Measurements from ENCODE around the gene COPS7B. TPM values are rescaled to one million over a fixed set of nuclear protein-coding genes. Genes with fewer than 3 reads are reported as not detected.

COPS7B gene
- total RNA-seq, 1 experiment from 2014 or later: 43.5 TPM

DNA sequence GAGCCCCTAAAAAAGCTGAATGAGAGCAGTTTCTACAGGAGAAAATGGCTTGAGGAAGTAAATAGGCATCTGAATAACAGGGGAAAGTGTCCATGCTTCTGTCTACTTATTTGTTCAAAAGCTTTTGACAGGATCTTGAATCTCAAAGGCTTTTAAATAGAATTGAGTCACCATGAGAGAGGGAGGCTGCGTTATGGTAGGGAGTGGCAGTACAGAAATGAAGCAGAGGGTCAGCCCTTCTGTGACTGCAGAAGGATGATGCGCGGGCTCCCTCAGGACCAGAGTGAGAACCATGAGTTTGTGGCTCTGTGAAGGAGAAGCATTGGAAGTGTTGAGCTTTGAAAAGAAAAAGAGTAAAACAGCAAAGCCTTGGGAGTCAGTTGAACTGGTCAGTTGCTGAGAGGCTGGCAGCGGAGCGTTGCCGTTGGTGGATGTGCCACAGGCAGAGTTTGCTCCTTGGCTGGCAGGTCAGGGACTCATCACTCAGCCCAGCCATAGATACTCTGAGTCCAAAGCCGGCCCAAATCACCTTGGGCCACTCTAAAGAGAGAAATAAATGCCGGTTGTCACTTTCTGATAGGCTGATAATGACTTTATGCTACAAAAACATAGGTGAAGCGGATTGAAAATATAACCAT, 17.4 kb downstream of the COPS7B start:
- ChIA-PET POLR2A (ENCODE audit: unreplicated experiment) (no interaction called here), CTCF (no interaction called here)
- Histone ChIP-seq H3K27ac (ENCODE audit: low read length) (no peak overlapping the region), H3K4me2 (ENCODE audit: low read length) (no peak overlapping the region), H3F3A (ENCODE audit: low read length, unreplicated experiment) (no peaks in the 10 kb centered on the region), H3K9me3 (ENCODE audit: low read length) (no peaks in the 10 kb centered on the region), H3K27me3 (ENCODE audit: low read length) (no peaks in the 10 kb centered on the region), H4K20me1 (ENCODE audit: low read length) (no peaks in the 10 kb centered on the region), H3K4me1 (ENCODE audit: insufficient read depth, low read length) (no peaks in the 10 kb centered on the region), H3K4me3 (ENCODE audit: low read length) (no peak overlapping the region), H3K79me2 (ENCODE audit: low read length) (no peaks in the 10 kb centered on the region; the same call in 1 of the 2 replicates), H3K9ac (ENCODE audit: low read length) (no peak overlapping the region), H3K9me2 (replicated peaks; ENCODE audit: low read length) (no peaks in the 10 kb centered on the region), H3K36me3 (ENCODE audit: low read depth, low read length) (peaks cover 56% of the 10 kb centered on the region), H2AFZ (ENCODE audit: low read length) (no peak overlapping the region)
- no TSS peak for BruUV-seq (replicated peaks)
- no peak for DNase-seq
- no peak for ATAC-seq
- TF ChIP-seq EZH2 (IDR thresholded peaks at IDR 0.05; ENCODE audit: low read length, unreplicated experiment) (no peak), EZH2phosphoT487 (IDR thresholded peaks at IDR 0.05; ENCODE audit: borderline replicate concordance, low read length) (no peak)
- TF ChIP-seq, protein P1, sequence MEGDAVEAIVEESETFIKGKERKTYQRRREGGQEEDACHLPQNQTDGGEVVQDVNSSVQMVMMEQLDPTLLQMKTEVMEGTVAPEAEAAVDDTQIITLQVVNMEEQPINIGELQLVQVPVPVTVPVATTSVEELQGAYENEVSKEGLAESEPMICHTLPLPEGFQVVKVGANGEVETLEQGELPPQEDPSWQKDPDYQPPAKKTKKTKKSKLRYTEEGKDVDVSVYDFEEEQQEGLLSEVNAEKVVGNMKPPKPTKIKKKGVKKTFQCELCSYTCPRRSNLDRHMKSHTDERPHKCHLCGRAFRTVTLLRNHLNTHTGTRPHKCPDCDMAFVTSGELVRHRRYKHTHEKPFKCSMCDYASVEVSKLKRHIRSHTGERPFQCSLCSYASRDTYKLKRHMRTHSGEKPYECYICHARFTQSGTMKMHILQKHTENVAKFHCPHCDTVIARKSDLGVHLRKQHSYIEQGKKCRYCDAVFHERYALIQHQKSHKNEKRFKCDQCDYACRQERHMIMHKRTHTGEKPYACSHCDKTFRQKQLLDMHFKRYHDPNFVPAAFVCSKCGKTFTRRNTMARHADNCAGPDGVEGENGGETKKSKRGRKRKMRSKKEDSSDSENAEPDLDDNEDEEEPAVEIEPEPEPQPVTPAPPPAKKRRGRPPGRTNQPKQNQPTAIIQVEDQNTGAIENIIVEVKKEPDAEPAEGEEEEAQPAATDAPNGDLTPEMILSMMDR (conservative IDR thresholded peaks at IDR 0.05; ENCODE audit: low read depth, low read length): no peak
- intact Hi-C loops (cut with micrococcal nuclease): no loop called here

DNA sequence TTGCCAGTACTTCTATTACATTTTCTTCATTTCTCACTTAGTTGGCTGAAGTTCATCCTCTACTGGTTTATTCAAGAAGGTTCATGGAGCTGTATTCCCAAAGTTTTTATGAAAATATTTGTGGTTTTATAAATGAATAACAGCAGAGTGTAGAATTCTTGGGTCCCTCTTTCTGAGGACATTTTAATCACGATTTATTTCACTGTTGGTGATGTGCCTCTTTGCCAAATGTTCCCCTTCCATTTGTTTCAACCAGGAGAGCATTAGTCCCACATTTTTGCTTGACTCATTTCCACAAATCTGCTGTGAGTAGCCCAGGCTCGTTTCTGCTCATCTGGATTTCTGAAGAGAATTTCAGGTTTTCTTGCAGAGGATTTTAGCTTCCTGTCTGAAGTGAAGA, 20.8 kb downstream of the COPS7B start:
- intact Hi-C loops (cut with micrococcal nuclease): no loop called here
- CTCF ChIA-PET: no interaction called here
- Histone ChIP-seq H3K36me3 (ENCODE audit: low read depth, low read length) (peaks cover 44% of the 10 kb centered on the region), H3K27ac (ENCODE audit: low read length) (no peak overlapping the region), H3K27me3 (ENCODE audit: low read length) (no peaks in the 10 kb centered on the region), H4K20me1 (ENCODE audit: low read length) (no peaks in the 10 kb centered on the region), H3K4me3 (ENCODE audit: low read length) (no peak overlapping the region), H3K9ac (ENCODE audit: low read length) (no peak overlapping the region), H3K79me2 (ENCODE audit: low read length) (no peaks in the 10 kb centered on the region; the same call in 1 of the 2 replicates), H2AFZ (ENCODE audit: low read length) (no peak overlapping the region), H3K4me1 (ENCODE audit: insufficient read depth, low read length) (peaks cover 10% of the 10 kb centered on the region), H3K9me2 (replicated peaks; ENCODE audit: low read length) (no peaks in the 10 kb centered on the region), H3K9me3 (ENCODE audit: low read length) (no peaks in the 10 kb centered on the region), H3K4me2 (ENCODE audit: low read length) (no peak overlapping the region), H3F3A (ENCODE audit: low read length, unreplicated experiment) (no peaks in the 10 kb centered on the region)
- no peak for ATAC-seq
- no peak for TF ChIP-seq EZH2phosphoT487 (IDR thresholded peaks at IDR 0.05; ENCODE audit: borderline replicate concordance, low read length)
- no peak for TF ChIP-seq EZH2 (IDR thresholded peaks at IDR 0.05; ENCODE audit: low read length, unreplicated experiment)
- TF ChIP-seq, protein P1 (conservative IDR thresholded peaks at IDR 0.05; ENCODE audit: low read depth, low read length): no peak
- BruUV-seq (replicated peaks): no TSS peak
- POLR2A ChIA-PET (ENCODE audit: unreplicated experiment): no interaction called here
- DNase-seq: no peak

DNA sequence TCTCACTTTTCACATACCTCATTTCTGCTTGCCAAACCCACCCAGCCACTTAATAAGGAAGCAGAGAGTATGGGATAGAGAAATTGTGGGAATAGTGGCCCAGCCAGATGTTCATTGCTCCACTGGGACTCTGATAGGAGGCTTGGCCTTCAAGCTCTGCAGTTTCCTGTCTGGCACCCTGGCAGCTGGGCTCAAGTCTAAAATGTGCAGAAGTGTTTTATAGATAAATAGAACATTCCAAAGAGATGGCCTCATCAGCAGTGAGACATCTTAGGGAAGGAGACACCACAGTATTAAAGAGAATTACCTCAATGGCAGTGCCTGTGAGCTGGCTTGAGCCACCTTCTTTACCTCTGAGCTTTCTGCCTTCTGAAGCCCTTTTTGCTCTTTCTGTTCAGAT, 24.7 kb downstream of the COPS7B start:
- peak; percentile 94 for ATAC-seq
- CTCF ChIA-PET: no interaction called here

More for the DNA sequence above, 24.7 kb downstream of the COPS7B start:
- no peak for TF ChIP-seq EZH2 (IDR thresholded peaks at IDR 0.05; ENCODE audit: low read length, unreplicated experiment)
- TF ChIP-seq, protein P1 (conservative IDR thresholded peaks at IDR 0.05; ENCODE audit: low read depth, low read length): no peak
- TF ChIP-seq EZH2phosphoT487 (IDR thresholded peaks at IDR 0.05; ENCODE audit: borderline replicate concordance, low read length): no peak
- Histone ChIP-seq H3F3A (ENCODE audit: low read length, unreplicated experiment) (no peaks in the 10 kb centered on the region), H3K4me3 (ENCODE audit: low read length) (no peak overlapping the region), H2AFZ (ENCODE audit: low read length) (no peak overlapping the region), H3K4me1 (ENCODE audit: insufficient read depth, low read length) (peaks cover 10% of the 10 kb centered on the region), H3K4me2 (ENCODE audit: low read length) (no peak overlapping the region), H3K9ac (ENCODE audit: low read length) (no peak overlapping the region), H3K27me3 (ENCODE audit: low read length) (no peaks in the 10 kb centered on the region), H4K20me1 (ENCODE audit: low read length) (no peaks in the 10 kb centered on the region), H3K79me2 (ENCODE audit: low read length) (no peaks in the 10 kb centered on the region), H3K9me2 (replicated peaks; ENCODE audit: low read length) (no peaks in the 10 kb centered on the region), H3K27ac (ENCODE audit: low read length) (no peak overlapping the region), H3K9me3 (ENCODE audit: low read length) (no peaks in the 10 kb centered on the region), H3K36me3 (ENCODE audit: low read depth, low read length) (peaks cover 29% of the 10 kb centered on the region)
- intact Hi-C loops (cut with micrococcal nuclease): no loop called here
- POLR2A ChIA-PET (ENCODE audit: unreplicated experiment): no interaction called here
- DNase-seq: peak; percentile 56
- no TSS peak for BruUV-seq (replicated peaks)
